ENCODE results near the gene RORC.
"Not testable (repeated sequence)": the region's sequence is repeated elsewhere in the genome, so short reads cannot be mapped to it uniquely, and the experiment has no call there.

The RORC gene

DNA sequence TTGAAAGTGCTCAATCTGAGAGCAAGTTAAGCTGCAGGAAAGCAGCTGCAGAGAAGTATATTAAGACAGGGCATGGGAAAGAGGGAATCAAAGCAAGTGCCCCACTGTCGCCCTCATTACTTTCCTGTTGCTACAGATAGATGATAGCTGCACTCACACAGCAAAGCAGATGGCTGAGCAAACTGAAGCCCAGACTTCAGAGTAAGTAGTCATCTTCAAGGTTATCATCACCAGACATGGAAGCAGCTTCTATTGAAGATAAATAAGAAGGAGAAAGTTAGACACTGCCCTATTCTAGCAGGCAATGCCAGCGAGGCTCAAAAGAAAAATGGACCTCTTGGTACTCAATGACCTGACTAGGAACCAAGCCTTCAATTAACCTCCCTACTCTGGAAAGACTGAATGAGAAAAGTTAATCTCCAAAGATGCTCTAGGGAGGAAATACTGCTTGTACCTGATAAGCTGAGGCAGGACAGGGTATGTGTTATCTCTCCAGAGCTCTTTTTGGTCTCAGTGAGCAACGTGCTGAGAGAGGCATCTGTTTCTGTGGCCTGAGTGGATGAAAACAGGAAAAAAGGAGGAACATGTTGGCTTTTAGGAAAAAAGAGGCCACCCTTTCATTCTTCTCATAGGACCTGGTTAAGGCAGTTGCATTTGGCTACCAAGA, 57.2 kb downstream of the RORC start:
- DNase-seq (ENCODE audit: low read depth in 2 of 2): no peak

DNA sequence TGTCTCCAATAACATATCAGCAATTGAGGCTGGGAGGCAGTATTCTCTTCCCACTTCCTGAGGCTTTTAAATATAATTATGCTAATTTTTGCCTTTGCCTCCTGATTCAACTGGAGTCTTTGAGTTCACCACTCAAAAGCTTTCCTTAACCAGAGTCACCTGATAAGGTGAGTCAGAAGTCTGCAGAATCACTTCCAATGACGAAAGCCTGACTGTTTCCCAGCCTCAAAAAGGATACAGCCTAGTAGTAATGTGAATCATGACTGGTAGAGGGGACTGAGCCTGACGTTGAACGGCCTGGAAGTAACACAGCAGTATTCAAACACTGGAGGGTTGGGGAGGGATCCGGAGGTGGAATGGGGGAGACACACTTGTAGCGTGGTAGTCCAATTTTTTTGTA, 57.9 kb downstream of the RORC start:
- DNase-seq (ENCODE audit: low read depth in 2 of 2): no peak

- DNase-seq (ENCODE audit: low read depth in 2 of 2): not testable (repeated sequence)
Measured at GRCh38 chr1:151769270-151769669, 62.3 kb downstream of the RORC start.

DNA sequence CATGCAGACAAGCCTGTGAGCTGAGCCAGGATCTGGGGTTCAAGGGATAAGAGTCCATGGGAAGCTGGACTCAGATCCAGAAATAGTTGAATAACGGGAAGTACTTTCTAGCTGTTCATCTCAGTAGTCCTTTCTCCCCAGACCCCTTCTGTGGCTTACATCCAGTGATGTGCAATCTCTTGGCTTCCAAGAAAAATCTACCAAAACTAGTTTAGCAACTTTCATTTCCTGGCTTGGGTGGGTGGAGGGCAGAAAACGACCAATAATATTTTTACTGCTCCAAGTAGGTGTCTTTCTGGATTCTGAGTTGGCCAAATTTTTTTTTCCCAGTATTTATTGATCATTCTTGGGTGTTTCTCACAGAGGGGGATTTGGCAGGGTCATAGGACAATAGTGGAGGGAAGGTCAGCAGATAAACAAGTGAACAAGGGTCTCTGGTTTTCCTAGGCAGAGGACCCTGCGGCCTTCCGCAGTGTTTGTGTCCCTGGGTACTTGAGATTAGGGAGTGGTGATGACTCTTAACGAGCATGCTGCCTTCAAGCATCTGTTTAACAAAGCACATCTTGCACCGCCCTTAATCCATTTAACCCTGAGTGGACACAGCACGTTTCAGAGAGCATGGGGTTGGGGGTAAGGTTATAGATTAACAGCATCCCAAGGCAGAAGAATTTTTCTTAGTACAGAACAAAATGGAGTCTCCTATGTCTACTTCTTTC, 63.1 kb downstream of the RORC start:
- DNase-seq (ENCODE audit: low read depth in 2 of 2): not testable (repeated sequence)

DNA sequence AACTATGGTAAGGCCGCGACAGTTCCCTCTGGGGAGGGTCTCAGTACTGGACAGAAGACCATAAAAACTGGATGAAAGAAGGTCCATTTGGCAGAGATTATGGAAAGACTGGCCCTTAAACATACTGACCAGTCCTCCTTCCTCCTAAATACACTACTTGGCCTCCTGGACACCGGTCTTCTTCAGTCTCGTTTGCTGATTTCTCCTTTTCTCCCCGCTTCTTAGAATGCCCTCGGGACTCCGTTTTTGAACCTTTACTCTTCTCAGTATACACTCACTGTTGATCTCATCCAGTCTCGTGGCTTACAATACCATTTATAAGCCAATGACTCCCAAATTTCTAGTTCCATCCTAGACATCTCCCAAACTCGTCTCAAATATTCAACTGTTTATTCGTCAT, 67.6 kb downstream of the RORC start:
- no peak for DNase-seq (ENCODE audit: low read depth in 2 of 2)

DNA sequence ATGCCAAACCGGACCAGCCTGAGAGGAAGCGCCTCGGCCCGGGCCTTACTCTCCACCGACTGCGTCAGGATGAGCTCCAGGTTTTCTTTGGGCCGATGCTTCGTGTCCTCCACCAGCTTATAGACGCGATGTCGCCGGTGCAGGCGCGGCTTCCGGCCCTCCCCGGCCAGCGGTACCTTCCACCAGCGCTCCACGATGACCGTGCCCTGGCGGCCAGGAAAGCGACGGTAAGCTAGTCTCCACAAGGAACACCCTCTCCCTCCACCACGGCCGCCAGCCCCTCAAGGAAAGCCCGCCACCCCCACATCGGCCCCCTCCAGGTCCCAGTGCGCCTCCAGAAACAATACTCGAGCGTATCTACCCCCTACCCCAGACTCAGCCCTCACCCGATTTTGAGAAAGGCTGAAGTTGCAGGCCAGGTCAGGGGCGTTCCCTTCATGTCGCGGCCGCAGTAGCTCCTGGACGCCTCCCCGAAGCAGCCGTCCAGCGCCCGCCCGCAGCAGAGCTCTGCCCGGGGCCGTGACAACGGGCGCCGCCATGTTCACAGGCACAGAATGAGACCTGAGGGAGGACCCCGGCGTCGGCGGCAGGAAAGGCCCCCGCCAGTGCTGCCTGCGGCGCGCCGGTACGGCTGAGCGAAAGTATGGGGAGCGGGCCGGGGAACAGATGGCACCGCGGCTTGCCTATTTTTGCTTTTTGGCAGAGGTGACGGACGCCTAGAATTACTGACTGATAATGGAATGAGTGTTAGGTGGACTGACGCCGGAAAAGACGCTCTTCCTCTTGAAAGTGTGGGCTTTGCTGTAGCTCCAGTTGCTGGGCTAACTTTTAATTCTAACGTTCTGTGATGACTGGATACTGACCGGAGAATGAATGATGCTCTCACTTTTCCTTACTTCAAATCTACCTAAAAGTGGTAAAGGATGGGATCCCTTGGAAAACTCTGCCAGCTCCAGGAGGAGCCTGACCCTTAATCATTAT, 68.4 kb downstream of the RORC start, which contains the start of gene MRPL9:
MRPL9 (minus strand) TSS at position 556 of the 981 bp plus-strand sequence; CDS start at position 539, 17 bp downstream.
- peak; percentile 66 to 70 for DNase-seq (ENCODE audit: low read depth in 2 of 2)

- no peak for DNase-seq (ENCODE audit: low read depth in 2 of 2)
Measured at GRCh38 chr1:151760597-151761385, 70.8 kb downstream of the RORC start.

DNA sequence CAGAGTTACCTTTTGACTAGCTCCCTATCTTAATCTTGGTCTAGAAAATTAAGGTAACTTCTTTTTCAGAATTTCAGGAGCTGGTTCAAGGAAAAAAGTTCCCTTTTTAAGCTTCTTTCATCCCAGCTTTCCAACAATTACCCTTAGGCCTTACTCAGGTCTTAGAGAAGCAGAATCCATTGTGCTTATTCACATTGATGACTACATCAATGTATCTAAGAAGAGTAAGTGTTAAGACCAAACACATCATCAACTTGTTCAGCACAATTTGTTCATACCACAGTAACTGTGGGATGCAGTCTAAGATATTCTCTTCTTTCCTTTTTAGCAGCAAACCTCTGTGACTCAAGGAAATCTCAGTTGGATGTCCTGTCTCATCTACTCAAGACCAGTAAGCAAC, 72.4 kb downstream of the RORC start:
- no peak for DNase-seq (ENCODE audit: low read depth in 2 of 2)

GRCh38 chr1:151756291-151756690, 75.3 kb downstream of the RORC start:
- DNase-seq (ENCODE audit: low read depth in 2 of 2): no peak

All from stimulated activated CD8-positive, alpha-beta memory T cell treated with anti-CD3 and anti-CD28 coated beads, Interleukin-15, amount 100 ng/mL, for 4 hours (primary cell).